H1 (cell line): ENCODE results near the gene SLC13A5. TPM values are rescaled to one million over a fixed set of nuclear protein-coding genes. Genes with fewer than 3 reads are reported as not detected.
A peak's percentile ranks its signal among the peaks of the same experiment; 100 is the strongest.

ENCODE experiments used
- CTCF ChIA-PET: fragments of 300-600 bp; sonication (Branson Sonifier 250); formaldehyde crosslinking; loops from one replicate; lab custom pipeline; 2021; ENCODE audit not compliant: partially characterized antibody; lab: Charles Lee
- POLR2A ChIA-PET: fragments of 300-600 bp; sonication (Branson Sonifier 250); formaldehyde crosslinking; loops from one replicate; lab custom pipeline; 2021; ENCODE audit warnings: inconsistent platforms; ENCODE audit not compliant: partially characterized antibody; lab: Charles Lee
- DNase-seq, 2 experiments: peaks; one replicate each; pipeline versions ENCODE4 v3.0.0 to v3.0.0-alpha.2; 2010 to 2022; ENCODE audit warnings: low spot score in 2 of 2, low read depth in 1 of 2, mixed read lengths in 1 of 2
- FAIRE-seq: peaks from 2 replicates; lab custom pipeline; 2011; peaks lifted over from hg19 to GRCh38; lab: Jason Lieb, UNC
- H2AFZ ChIP-seq: 2 replicates; pipeline ENCODE4 v1.8.1; 2012; ENCODE audit warnings: low read length, inconsistent platforms
- H2AK5ac ChIP-seq: 2 replicates; pipeline ENCODE4 v1.6.1; 2013; ENCODE audit warnings: low read depth, low read length
- H2BK120ac ChIP-seq: replicated peaks from 2 replicates; pipeline ENCODE3; 2013; ENCODE audit warnings: low read depth, low read length, inconsistent platforms
- H2BK12ac ChIP-seq: 2 replicates; pipeline ENCODE4 v1.6.1; 2013; ENCODE audit warnings: low read depth, low read length
- H2BK15ac ChIP-seq: 2 replicates; pipeline ENCODE4 v1.6.1; 2013; ENCODE audit warnings: low read length
- H2BK20ac ChIP-seq: 2 replicates; pipeline ENCODE4 v1.6.1; 2013; ENCODE audit warnings: low read length
- H2BK5ac ChIP-seq: 2 replicates; pipeline ENCODE4 v1.6.1; 2013; ENCODE audit warnings: low read depth, low read length
- H3K14ac ChIP-seq: 2 replicates; pipeline ENCODE4 v1.6.1; 2013; ENCODE audit warnings: inconsistent platforms; ENCODE audit not compliant: insufficient read length
- H3K18ac ChIP-seq: 2 replicates; pipeline ENCODE4 v1.6.1; 2013; ENCODE audit warnings: low read length; ENCODE audit errors: extremely low read depth
- H3K23ac ChIP-seq: 2 replicates; pipeline ENCODE4 v1.6.1; 2013; ENCODE audit warnings: inconsistent platforms; ENCODE audit not compliant: insufficient read length
- H3K23me2 ChIP-seq: 2 replicates; pipeline ENCODE4 v1.6.1; 2013; ENCODE audit warnings: low read depth, low read length
- H3K27ac ChIP-seq: 2 replicates; pipeline ENCODE4 v1.6.1; 2011; ENCODE audit warnings: low read depth, low read length, inconsistent platforms
- H3K27me3 ChIP-seq, 4 experiments: replicated peaks in 1 of 4; 1 replicate in 1 of 4; 2 replicates in 3 of 4; pipeline versions ENCODE4 v1.6.1 to v1.8.1; 2011 to 2013; ENCODE audit warnings: low read length in 3 of 4, mild to moderate bottlenecking in 3 of 4, inconsistent platforms in 2 of 4, mixed read lengths in 2 of 4, moderate library complexity in 1 of 4; ENCODE audit not compliant: control insufficient read depth in 3 of 4, insufficient read depth in 3 of 4; ENCODE audit errors: extremely low read depth in 1 of 4
- H3K36me3 ChIP-seq, 4 experiments: 2 replicates each; pipeline versions ENCODE4 v1.6.1 to v1.8.1; 2011 to 2013; ENCODE audit warnings: mild to moderate bottlenecking in 4 of 4, low read length in 3 of 4, moderate library complexity in 2 of 4, control low read depth in 1 of 4, inconsistent platforms in 1 of 4; ENCODE audit not compliant: insufficient read depth in 4 of 4, control insufficient read depth in 2 of 4
- H3K4ac ChIP-seq: replicated peaks from 2 replicates; pipeline ENCODE3; 2013; ENCODE audit warnings: low read length, low read depth, mixed read lengths, inconsistent platforms; ENCODE audit not compliant: insufficient read length
- H3K4me1 ChIP-seq, 4 experiments: replicated peaks in 1 of 4; 1 replicate in 1 of 4; 2 replicates in 3 of 4; pipeline versions ENCODE4 v1.6.1 to v1.8.1; 2011 to 2013; ENCODE audit warnings: low read length in 3 of 4, inconsistent platforms in 2 of 4, mixed read lengths in 1 of 4; ENCODE audit not compliant: insufficient read depth in 4 of 4, control insufficient read depth in 3 of 4
- H3K4me2 ChIP-seq, 2 experiments: 2 replicates each; pipeline versions ENCODE4 v1.6.1 to v1.8.1; 2011 to 2013; ENCODE audit warnings: low read depth in 2 of 2, low read length in 2 of 2, control low read depth in 1 of 2, inconsistent platforms in 1 of 2, mild to moderate bottlenecking in 1 of 2; ENCODE audit not compliant: insufficient read depth in 1 of 2
- H3K4me3 ChIP-seq, 4 experiments: fragments of 200-600, 300-600 bp in 1 of 4; sonication (generic), shearing (Covaris generic), sonication (Bioruptor Twin) in 1 of 4; 2 replicates each; pipeline versions ENCODE4 v1.5.1 to v1.8.1; 2011 to 2016; ENCODE audit warnings: low read length in 4 of 4, low read depth in 3 of 4, control low read depth in 2 of 4, inconsistent platforms in 2 of 4, mild to moderate bottlenecking in 2 of 4, mixed read lengths in 1 of 4, moderate library complexity in 1 of 4; ENCODE audit not compliant: insufficient read depth in 2 of 4; ENCODE audit errors: extremely low read depth in 1 of 4
- H3K56ac ChIP-seq: replicated peaks from 2 replicates; pipeline ENCODE3; 2013; ENCODE audit warnings: low read depth, mild to moderate bottlenecking, mixed read lengths, low read length, inconsistent platforms; ENCODE audit not compliant: insufficient read length
- H3K79me1 ChIP-seq: 2 replicates; pipeline ENCODE4 v1.6.1; 2013; ENCODE audit warnings: low read depth, low read length, control low read depth
- H3K79me2 ChIP-seq, 2 experiments: 2 replicates each; pipeline versions ENCODE4 v1.6.1 to v1.8.1; 2012 to 2013; ENCODE audit warnings: low read length in 2 of 2, mild to moderate bottlenecking in 2 of 2, inconsistent platforms in 1 of 2; ENCODE audit not compliant: insufficient read depth in 2 of 2, control insufficient read depth in 1 of 2
- H3K9ac ChIP-seq, 4 experiments: replicated peaks in 1 of 4; 1 replicate in 1 of 4; 2 replicates in 3 of 4; pipeline versions ENCODE4 v1.6.1 to v1.8.1; 2011 to 2013; ENCODE audit warnings: low read depth in 3 of 4, low read length in 3 of 4, control low read depth in 2 of 4, mild to moderate bottlenecking in 2 of 4, moderate library complexity in 2 of 4, inconsistent platforms in 1 of 4; ENCODE audit errors: extremely low read depth in 1 of 4
- H3K9me3 ChIP-seq, 2 experiments: 2 replicates each; pipeline versions ENCODE4 v1.6.1 to v1.8.1; 2012 to 2013; ENCODE audit warnings: mild to moderate bottlenecking in 2 of 2, moderate library complexity in 2 of 2, control low read depth in 1 of 2, inconsistent platforms in 1 of 2, low read depth in 1 of 2, low read length in 1 of 2, mixed read lengths in 1 of 2; ENCODE audit not compliant: insufficient read depth in 2 of 2
- H4K20me1 ChIP-seq, 2 experiments: replicated peaks in 1 of 2; 2 replicates each; pipeline versions ENCODE3 to v1.8.1; 2011 to 2013; ENCODE audit warnings: inconsistent platforms in 2 of 2, low read length in 2 of 2, mild to moderate bottlenecking in 1 of 2; ENCODE audit not compliant: insufficient read depth in 2 of 2, control insufficient read depth in 1 of 2
- H4K5ac ChIP-seq: 2 replicates; pipeline ENCODE4 v1.6.1; 2013; ENCODE audit warnings: low read length, low read depth, mixed read lengths, inconsistent platforms; ENCODE audit not compliant: insufficient read length
- H4K8ac ChIP-seq: 2 replicates; pipeline ENCODE4 v1.8.0; 2013; ENCODE audit warnings: mild to moderate bottlenecking, moderate library complexity, low read length, inconsistent platforms; ENCODE audit not compliant: insufficient read depth; ENCODE audit errors: extremely low read depth
- H4K91ac ChIP-seq: replicated peaks from 2 replicates; pipeline ENCODE3; 2013; ENCODE audit warnings: low read length, mixed read lengths, inconsistent platforms; ENCODE audit not compliant: insufficient read length
- ATF2 ChIP-seq: IDR thresholded peaks from 2 replicates; pipeline ENCODE4 v1.6.1; 2012; ENCODE audit warnings: low read length, inconsistent platforms
- BRCA1 ChIP-seq: IDR thresholded peaks from 2 replicates; pipeline ENCODE4 v1.6.1; 2012; ENCODE audit warnings: low read depth, low read length, improper control_type of control experiment
- E2F6 ChIP-seq: IDR thresholded peaks from 2 replicates; pipeline ENCODE4 v1.6.1; 2012; ENCODE audit warnings: inconsistent platforms
- FOSL1 ChIP-seq: IDR thresholded peaks from 2 replicates; pipeline ENCODE4 v1.6.1; 2011; ENCODE audit warnings: mild to moderate bottlenecking, low read depth, low read length, moderate library complexity; ENCODE audit not compliant: insufficient read depth
- HDAC2 ChIP-seq, 2 experiments: fragments of 300-600 bp in 1 of 2; sonication (generic) in 1 of 2; IDR thresholded peaks; 2 replicates each; pipeline ENCODE4 v1.6.1; 2011 to 2012; ENCODE audit warnings: low read depth in 2 of 2, low read length in 2 of 2, mild to moderate bottlenecking in 2 of 2, moderate library complexity in 2 of 2, borderline replicate concordance in 1 of 2, inconsistent platforms in 1 of 2
- TAF1 ChIP-seq: IDR thresholded peaks from 2 replicates; pipeline ENCODE4 v1.6.1; 2011; ENCODE audit warnings: mild to moderate bottlenecking, low read depth, low read length
- TAF7 ChIP-seq: optimal IDR thresholded peaks from 2 replicates; pipeline ENCODE3; 2011; ENCODE audit warnings: low read depth, mild to moderate bottlenecking, inconsistent platforms, low read length, moderate library complexity, borderline replicate concordance
- WGBS, 2 experiments: shearing (Covaris generic) in 1 of 2; methylation state at CpG; one replicate each; pipeline versions ENCODE4 v1.1.6 to v1.1.7; 2013 to 2015; ENCODE audit warnings: low lambda C conversion rate in 2 of 2, mixed read lengths in 2 of 2, inconsistent platforms in 1 of 2, low coverage in 1 of 2, missing lambda C conversion rate in 1 of 2; ENCODE audit not compliant: insufficient replicate concordance in 2 of 2, insufficient coverage in 1 of 2, insufficient read length in 1 of 2; ENCODE audit errors: extremely low coverage in 1 of 2, missing lambda C conversion rate in 1 of 2; 5-methylcytosine and 5-hydroxymethylcytosine counted together
- polyA plus RNA-seq, 7 experiments: library from polyadenylated mRNA; depleted of rRNA in 3 of 7; stranded (reverse) in 5 of 7; unstranded in 2 of 7; fragments of >200 nt in 5 of 7; fragments of 200-250 nt in 2 of 7; gene quantifications; 1 replicate in 5 of 7; 2 replicates in 1 of 7; 4 replicates in 1 of 7; pipeline versions ENCODE4 v1.2.1 to v1.2.3, GENCODE V29; 2011 to 2013; ENCODE audit warnings: missing spikeins in 2 of 7, mixed read lengths in 2 of 7
- total RNA-seq: library from RNA; stranded (reverse); fragmentation: NEBNext Ultra II Directional; extraction: Animal tissue kit (Norgen Biotek cat#: 25700); gene quantifications from 2 replicates; pipeline ENCODE4 v1.2.1, GENCODE V29; 2021

Gene SLC13A5
- total and polyA plus RNA-seq, 2 of the 8 experiments (the other 6 are each of a cell fraction or from before 2014, with no cell fraction given) = 2.1 to 2.6 TPM

DNA sequence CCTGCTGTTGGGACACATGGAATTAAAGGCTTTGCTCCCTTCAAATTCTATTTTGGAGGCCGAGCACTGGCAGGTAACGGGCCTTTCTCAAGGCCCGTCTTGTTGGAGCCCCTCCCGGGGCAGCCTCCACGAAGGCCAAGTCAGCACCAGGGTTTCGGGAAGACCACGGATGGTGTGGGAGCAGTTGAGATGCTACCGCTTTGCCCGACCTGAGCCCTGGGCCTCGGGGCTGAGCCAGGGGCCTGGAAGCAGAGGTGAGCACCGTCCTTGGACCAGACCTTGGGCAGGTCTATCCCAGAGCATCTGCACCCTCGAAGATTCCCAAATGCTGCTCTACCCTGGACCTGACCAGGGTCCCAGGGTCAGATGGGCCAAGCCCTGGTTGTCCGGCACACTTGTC is 38.6 kb downstream of the SLC13A5 start:
- ChIA-PET POLR2A (no interaction called here), CTCF (interaction anchor here (1.1 to 1.3 kb wide), 3 partner anchors 27 to 169 kb away, joined by 3 to 4 read pairs (median 4); no protein-coding TSS in a partner anchor)
- H3K4ac ChIP-seq = no peak overlapping the region
- no peak overlapping the region for H2AK5ac ChIP-seq
- H2AFZ ChIP-seq = no peak overlapping the region
- FAIRE-seq (no peak), DNase-seq (no peak)
- H3K56ac ChIP-seq = no peak overlapping the region
- H4K20me1 ChIP-seq = no peaks in the 10 kb centered on the region
- WGBS, 2 experiments = 91% methylated on average over 13 of the region's 13 CpGs; no CpG with 5 or more reads in 1 of the 2 experiments
- no peak overlapping the region for H2BK5ac ChIP-seq
- no peak overlapping the region for H2BK120ac ChIP-seq
- no peaks in the 10 kb centered on the region; a peak in 1 of 7 replicates for H3K4me1 ChIP-seq
- H2BK20ac ChIP-seq = no peak overlapping the region
- H3K4me2 ChIP-seq = no peak overlapping the region
- no peak overlapping the region for H3K14ac ChIP-seq
- no peak overlapping the region for H3K4me3 ChIP-seq
- H3K18ac ChIP-seq = no peak overlapping the region
- no peak overlapping the region for H2BK12ac ChIP-seq
- no peak overlapping the region for H3K27ac ChIP-seq
- H4K8ac ChIP-seq = peak overlapping the region; percentile 17; the same call in 1 of the 2 replicates
- H3K9me3 ChIP-seq = no peaks in the 10 kb centered on the region
- H4K5ac ChIP-seq = no peak overlapping the region
- H3K27me3 ChIP-seq = no peaks in the 10 kb centered on the region
- no peak overlapping the region for H2BK15ac ChIP-seq
- TF ChIP-seq TAF7 (no peak), TAF1 (no peak), HDAC2 (IDR thresholded peaks at IDR 0.05; ENCODE audit: borderline replicate concordance in 1 of 2, low read depth in 2 of 2, low read length in 2 of 2) (no peak), ATF2 (no peak), BRCA1 (no peak), FOSL1 (no peak), E2F6 (no peak)
- H4K91ac ChIP-seq = no peak overlapping the region
- no peaks in the 10 kb centered on the region for H3K79me1 ChIP-seq
- no peak overlapping the region for H3K23ac ChIP-seq
- no peak overlapping the region for H3K9ac ChIP-seq
- H3K36me3 ChIP-seq = no peaks in the 10 kb centered on the region
- no peaks in the 10 kb centered on the region for H3K79me2 ChIP-seq
- H3K23me2 ChIP-seq = no peaks in the 10 kb centered on the region
